NCI-H2171 treated with DMSO at 0.1 percent for 48 hours (cell line): Measurements from ENCODE around the gene PERCC1.

Source experiments
- DNase-seq: peaks from one replicate; lab custom pipeline; 2025; lab: John Stamatoyannopoulos, UW

Gene PERCC1

DNA sequence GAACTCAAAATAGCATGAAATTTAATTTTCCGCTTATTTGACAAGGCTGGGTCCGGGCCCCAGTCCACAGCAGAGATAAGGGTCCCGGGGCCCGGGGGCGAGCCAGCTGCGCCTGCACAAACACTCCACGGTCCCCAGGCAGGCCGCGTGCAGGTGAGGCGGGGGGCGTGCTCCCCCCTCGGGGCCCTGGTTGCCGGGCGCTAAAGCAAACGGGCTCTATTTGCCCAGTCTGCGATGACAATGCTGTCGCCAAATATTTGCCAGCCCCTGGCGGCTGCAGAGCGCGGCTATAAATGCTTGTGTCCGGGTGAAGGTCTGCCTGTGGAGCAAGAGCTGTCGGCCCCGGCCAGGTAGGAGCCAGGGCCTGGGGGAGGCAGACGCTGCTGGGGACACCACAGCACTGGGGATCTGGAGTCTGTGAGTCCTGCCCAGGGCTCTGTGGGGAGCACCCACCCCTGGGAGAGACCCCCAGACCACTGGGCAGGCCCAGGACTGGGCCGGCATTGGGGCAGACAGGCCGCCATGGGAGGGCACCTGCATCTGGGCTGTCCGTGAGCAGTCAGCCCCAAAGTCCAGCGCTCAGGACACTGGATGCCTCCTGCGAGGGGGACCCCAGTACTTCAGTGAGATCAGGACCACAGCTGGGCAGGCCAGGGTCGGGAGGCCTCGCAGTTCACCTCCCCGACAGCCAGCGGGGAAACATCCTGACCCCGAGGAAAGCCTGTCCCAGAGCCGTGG lies at the start of gene PERCC1:
Gene PERCC1, plus strand, starts transcription at position 320 of the 738 bp plus-strand sequence. CDS start 1,516 bp downstream, outside the sequence.
- peak; percentile 64 for DNase-seq

GRCh38 chr16:1381612-1382406 lies 49.1 kb upstream of the PERCC1 start:
- no peak for DNase-seq

GRCh38 chr16:1383556-1383955 lies 47.3 kb upstream of the PERCC1 start:
- no peak for DNase-seq

GRCh38 chr16:1385232-1385631 lies 45.6 kb upstream of the PERCC1 start:
- DNase-seq, result no peak

DNA sequence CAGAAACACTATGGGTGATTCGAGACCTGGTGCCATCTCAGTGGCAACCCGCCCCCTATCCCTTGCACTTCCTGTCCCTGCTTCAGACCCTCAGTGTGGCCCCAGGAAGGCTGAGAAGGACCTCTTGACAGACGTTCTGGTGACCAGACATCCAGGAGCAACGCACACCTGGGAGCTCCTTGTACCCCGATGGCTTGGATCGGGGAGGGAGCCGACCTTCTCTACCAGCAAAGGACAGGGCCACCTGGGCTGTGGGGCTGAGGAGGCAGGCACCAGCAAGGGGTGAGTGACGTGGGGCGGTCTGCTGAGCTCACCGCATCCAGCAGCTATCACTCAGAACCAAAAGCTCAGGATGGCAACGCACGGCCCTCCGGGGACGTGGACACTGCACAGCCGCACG lies 43.5 kb upstream of the PERCC1 start:
- DNase-seq, result no peak

GRCh38 chr16:1389762-1390161 lies 41.1 kb upstream of the PERCC1 start:
- no peak for DNase-seq

DNA sequence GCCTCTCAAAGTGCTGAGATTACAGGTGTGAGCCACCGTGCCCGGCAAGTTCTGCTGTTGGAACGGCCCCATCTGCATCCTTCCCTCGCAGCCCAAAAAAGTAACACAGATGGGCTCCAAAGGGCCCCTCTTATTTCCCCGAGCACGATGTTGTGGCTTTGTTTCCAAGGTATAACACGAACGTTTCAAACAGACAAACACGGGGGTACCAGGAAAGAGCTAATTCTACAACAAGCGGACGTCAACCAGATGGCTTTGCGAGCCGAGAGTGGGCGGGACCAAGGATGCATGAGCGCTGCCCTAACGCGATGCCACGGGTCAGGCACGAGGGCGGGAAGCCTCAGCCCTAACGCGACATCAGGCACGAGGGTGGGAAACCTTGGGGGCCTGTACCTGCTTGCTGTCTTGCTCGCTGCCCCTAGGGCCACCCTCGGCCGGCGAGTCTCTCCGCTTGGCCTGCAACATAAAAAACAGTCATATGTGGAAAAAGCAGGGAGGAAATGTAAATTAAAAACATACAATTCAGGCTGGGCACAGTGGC lies 40.6 kb upstream of the PERCC1 start:
- DNase-seq, result no peak

DNA sequence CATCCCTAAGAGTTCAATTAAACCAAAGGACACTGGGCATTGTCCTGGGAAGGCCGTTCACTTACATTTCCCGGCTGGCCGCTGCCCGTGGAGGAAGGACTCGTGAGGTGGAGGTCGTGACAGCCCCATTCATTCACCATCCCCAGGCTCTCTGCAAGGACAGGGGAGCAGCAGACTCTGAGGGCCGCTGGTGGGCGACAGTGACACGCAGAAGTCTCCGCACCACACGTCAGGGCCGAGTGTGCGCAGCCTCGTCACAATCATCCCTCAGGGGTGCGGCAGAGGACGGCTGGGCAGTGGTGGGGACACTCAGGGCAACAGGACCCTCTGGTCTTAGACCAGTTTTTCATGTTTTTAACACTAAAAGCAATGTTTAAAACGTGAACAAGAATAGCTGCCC lies 38.1 kb upstream of the PERCC1 start:
- DNase-seq, result no peak

DNA sequence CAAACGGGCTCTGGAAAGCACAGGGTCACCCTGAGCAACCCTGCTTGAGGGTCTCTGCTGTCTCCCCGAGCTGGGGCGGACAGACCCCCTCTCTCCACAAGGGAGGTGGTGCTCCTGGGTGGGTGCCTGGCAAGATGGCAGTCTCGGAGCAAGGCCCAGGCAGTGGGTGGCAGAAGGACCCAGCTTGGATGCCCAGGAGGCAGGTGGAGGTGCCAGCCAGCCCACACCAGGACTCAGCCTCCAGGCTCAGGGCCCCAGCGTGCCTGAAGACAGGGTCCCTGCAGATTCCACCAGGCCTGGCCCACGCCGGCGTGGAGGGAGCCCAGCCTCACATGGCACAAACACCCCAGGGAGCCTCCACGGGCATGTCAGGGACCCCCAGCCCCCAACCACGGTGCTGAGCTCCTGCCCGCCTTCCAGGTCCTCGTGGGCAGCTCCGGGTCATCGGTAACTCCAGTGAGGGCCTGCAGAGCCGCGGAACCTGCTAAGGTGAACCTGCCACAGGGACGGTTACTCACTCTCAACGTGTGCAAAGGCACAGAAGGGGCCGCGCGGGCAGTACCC lies 37.2 kb upstream of the PERCC1 start:
- no peak for DNase-seq

DNA sequence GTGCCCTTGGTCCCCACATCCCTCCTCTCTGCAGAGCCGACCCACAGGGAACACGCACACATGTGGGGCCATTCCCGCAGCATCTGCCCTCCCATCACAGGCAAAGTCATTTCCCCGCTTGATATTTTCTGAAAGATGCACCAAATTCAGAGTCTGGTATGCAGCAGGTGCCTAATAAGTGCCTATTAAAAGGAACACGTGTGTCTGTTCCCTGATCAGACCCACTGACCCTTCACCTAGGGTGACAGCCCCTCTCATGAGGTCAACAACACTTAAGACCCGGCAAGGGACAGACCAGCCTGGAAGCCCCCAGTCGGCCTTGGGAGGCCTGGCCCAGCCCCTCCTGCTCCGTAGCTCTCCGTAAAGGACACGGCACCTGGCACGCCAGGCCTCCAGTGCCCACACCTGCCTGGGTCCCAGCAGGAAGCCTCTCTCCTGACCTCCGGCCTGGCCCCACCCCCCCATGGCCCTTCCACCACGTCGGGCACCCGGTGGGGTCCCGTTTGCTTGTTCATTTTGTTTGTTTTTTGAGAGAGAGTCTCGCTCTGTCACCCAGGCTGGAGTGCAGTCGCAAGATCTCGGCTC lies 36.4 kb upstream of the PERCC1 start:
- no peak for DNase-seq

DNA sequence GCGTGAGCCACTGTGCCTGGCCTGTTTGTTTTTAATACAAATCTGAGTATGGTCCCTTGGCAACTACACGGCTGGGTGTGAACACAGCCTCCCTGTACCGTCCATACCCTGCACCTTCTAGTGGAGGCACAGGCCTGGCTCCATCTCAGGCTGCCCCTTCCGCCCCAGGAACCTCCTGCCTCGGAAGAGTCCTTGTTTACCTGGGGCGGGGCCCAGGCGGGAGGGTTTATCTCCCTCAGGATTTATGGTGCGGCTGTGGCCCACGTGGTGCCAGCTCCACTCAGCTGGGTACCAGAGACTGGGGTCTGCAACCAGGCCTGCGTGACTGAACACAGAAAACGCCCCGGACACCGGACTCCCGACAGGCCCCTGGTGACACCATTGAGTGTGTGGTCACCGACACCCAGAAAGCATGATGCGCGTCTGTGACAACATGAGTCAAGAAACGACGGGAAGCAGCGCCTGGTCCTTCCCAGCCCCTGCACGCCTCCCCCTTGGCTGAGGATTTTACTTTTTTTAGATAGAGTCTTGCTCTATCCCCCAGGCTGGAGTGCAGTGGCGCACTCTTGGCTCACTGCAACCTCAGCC lies 35.3 kb upstream of the PERCC1 start:
- no peak for DNase-seq

DNA sequence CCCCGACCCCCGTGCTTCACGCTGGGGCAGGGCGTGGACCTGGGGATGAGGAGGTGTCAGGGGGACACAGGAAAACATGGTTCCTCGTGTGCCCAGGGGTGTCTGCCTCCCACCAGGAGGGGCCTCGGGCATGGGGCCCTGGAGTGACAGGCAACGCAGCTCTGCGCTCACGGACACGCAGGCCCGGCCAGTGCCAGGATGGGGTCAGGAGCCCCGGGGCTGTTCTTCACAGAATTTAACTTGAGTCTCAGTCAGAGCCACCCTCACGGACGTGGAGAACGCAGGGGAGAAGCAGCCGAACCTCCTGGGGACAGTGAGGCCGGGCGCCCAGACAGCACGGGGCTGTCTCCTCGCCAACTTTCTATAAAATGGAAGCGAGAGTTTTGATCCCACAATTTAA lies 33.1 kb upstream of the PERCC1 start:
- no peak for DNase-seq

GRCh38 chr16:1398351-1398750 lies 32.5 kb upstream of the PERCC1 start:
- no peak for DNase-seq

GRCh38 chr16:1398826-1399581 lies 31.9 kb upstream of the PERCC1 start:
- DNase-seq, result no peak

DNA sequence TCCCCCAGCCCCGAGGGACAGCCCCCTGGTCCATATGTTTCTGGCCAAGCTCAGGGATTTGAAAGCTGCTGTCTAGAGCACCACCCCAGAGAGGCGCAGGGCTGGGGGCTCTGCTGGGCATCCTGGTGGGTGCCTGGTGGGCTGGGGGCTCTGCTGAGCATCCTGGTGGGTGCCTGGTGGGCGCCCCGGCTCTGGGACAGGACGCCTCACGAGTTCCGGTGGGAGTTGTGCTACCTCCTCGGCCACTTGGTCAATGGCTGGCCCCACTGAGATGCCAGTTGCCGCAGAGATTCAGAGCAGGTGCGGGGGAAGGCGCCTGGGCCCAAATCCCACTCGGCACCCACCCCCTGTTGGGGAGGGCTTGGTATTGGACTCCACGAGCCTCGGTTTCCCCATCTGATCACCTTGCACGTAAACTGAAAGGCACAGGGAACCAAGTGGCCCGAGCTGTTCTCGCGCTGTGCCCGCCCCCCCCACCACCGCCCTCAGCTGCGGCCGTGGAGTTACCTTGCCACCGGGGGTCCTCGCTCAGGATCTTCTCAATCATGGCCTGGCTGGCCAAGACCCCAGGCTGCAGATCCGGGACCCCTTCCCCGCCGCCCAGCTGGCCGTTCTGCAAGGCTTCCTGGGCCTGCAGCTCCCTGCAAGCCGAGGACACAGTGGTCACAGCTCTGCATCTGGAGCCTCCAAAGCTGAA lies 29.7 kb upstream of the PERCC1 start:
- no peak for DNase-seq

- no peak for DNase-seq
These were observed 29.1 kb upstream of the PERCC1 start for GRCh38 chr16:1401758-1402154.

- DNase-seq, result no peak
These were observed 27.8 kb upstream of the PERCC1 start for GRCh38 chr16:1403036-1403435.

DNA sequence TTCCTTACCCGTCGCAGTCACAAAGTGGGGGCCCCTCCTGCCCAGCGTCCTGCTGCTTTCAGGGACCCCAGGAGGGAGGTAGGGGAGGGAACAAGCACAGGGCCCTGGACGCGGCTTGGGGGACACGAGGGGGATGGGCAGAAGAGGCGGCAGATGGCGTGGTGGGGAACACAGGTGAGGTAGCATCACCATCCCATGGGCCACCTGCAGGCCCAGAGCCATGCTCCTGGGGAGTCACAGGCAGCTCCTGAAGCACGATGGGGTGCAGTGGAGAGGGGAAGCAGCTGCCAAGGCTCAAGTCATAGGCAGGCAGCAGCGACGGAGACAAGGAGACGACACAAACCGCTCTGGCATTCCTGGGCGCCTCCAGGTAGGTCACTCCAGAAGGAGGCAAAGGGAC lies 27.1 kb upstream of the PERCC1 start:
- no peak for DNase-seq

- no peak for DNase-seq
These were observed 23.1 kb upstream of the PERCC1 start for GRCh38 chr16:1407753-1408152.

- DNase-seq, result peak; percentile 85
These were observed 22.6 kb upstream of the PERCC1 start for GRCh38 chr16:1408171-1408837.
